ENCODE measurements around the gene RNF19B.
"Not testable (repeated sequence)": the region's sequence is repeated elsewhere in the genome, so short reads cannot be mapped to it uniquely, and the experiment has no call there.

The RNF19B gene

GRCh38 chr1:32980080-32980479, 15.5 kb upstream of the RNF19B start:
- H3K36me3 ChIP-seq (ENCODE audit: insufficient read depth, low read length), result no peaks in the 10 kb centered on the region
- no peaks in the 10 kb centered on the region for H4K20me1 ChIP-seq (ENCODE audit: insufficient read depth, low read length)
- DNase-seq (no peak), ATAC-seq (ENCODE audit: insufficient read depth, low read depth) (no peak)
- no peaks in the 10 kb centered on the region for H3K79me2 ChIP-seq (ENCODE audit: insufficient read depth, low read length)
- H2AFZ ChIP-seq (ENCODE audit: low read depth, low read length), result no peak overlapping the region
- no peaks in the 10 kb centered on the region for H3K4me1 ChIP-seq (ENCODE audit: insufficient read depth, low read length)
- H3K27me3 ChIP-seq (ENCODE audit: insufficient read depth, low read length, poor library complexity), result no peaks in the 10 kb centered on the region
- H3K27ac ChIP-seq (ENCODE audit: low read length), result no peak overlapping the region
- H3K9ac ChIP-seq (ENCODE audit: low read depth, low read length), result no peak overlapping the region
- no peak for TF ChIP-seq EZH2 (IDR thresholded peaks at IDR 0.05; ENCODE audit: borderline replicate concordance, low read depth, low read length, severe bottlenecking)
- TF ChIP-seq CTCF (IDR thresholded peaks at IDR 0.05; ENCODE audit: borderline replicate concordance, extremely low read depth, low read length, poor library complexity, severe bottlenecking), result no peak
- no peak overlapping the region for H3K4me2 ChIP-seq (ENCODE audit: insufficient read depth, low read length)
- H3K9me3 ChIP-seq (ENCODE audit: insufficient read depth, low read length, severe bottlenecking), result no peaks in the 10 kb centered on the region
- no peak overlapping the region for H3K4me3 ChIP-seq (ENCODE audit: low read depth in 1 of 2, low read length in 2 of 2)

GRCh38 chr1:32978854-32979253, 14.2 kb upstream of the RNF19B start:
- Histone ChIP-seq H2AFZ (ENCODE audit: low read depth, low read length) (no peak overlapping the region), H3K4me1 (ENCODE audit: insufficient read depth, low read length) (no peaks in the 10 kb centered on the region), H3K27ac (ENCODE audit: low read length) (no peak overlapping the region), H3K36me3 (ENCODE audit: insufficient read depth, low read length) (no peaks in the 10 kb centered on the region), H3K4me3 (ENCODE audit: low read depth in 1 of 2, low read length in 2 of 2) (no peak overlapping the region), H3K9me3 (ENCODE audit: insufficient read depth, low read length, severe bottlenecking) (no peaks in the 10 kb centered on the region), H3K9ac (ENCODE audit: low read depth, low read length) (no peak overlapping the region), H3K4me2 (ENCODE audit: insufficient read depth, low read length) (no peak overlapping the region), H4K20me1 (ENCODE audit: insufficient read depth, low read length) (no peaks in the 10 kb centered on the region), H3K27me3 (ENCODE audit: insufficient read depth, low read length, poor library complexity) (no peaks in the 10 kb centered on the region), H3K79me2 (ENCODE audit: insufficient read depth, low read length) (no peaks in the 10 kb centered on the region)
- ATAC-seq (ENCODE audit: insufficient read depth, low read depth), result no peak
- TF ChIP-seq EZH2 (IDR thresholded peaks at IDR 0.05; ENCODE audit: borderline replicate concordance, low read depth, low read length, severe bottlenecking) (no peak), CTCF (IDR thresholded peaks at IDR 0.05; ENCODE audit: borderline replicate concordance, extremely low read depth, low read length, poor library complexity, severe bottlenecking) (no peak)
- no peak for DNase-seq

GRCh38 chr1:32977546-32978087, 13.0 kb upstream of the RNF19B start:
- no peaks in the 10 kb centered on the region for H3K4me1 ChIP-seq (ENCODE audit: insufficient read depth, low read length)
- no peak overlapping the region for H2AFZ ChIP-seq (ENCODE audit: low read depth, low read length)
- no peak overlapping the region for H3K9ac ChIP-seq (ENCODE audit: low read depth, low read length)
- H4K20me1 ChIP-seq (ENCODE audit: insufficient read depth, low read length), result no peaks in the 10 kb centered on the region
- no peak for ATAC-seq (ENCODE audit: insufficient read depth, low read depth)
- DNase-seq, result no peak
- no peaks in the 10 kb centered on the region for H3K36me3 ChIP-seq (ENCODE audit: insufficient read depth, low read length)
- H3K4me3 ChIP-seq (ENCODE audit: low read depth in 1 of 2, low read length in 2 of 2), result no peak overlapping the region
- TF ChIP-seq EZH2 (IDR thresholded peaks at IDR 0.05; ENCODE audit: borderline replicate concordance, low read depth, low read length, severe bottlenecking) (no peak), CTCF (IDR thresholded peaks at IDR 0.05; ENCODE audit: borderline replicate concordance, extremely low read depth, low read length, poor library complexity, severe bottlenecking) (no peak)
- H3K27ac ChIP-seq (ENCODE audit: low read length), result no peak overlapping the region
- no peak overlapping the region for H3K4me2 ChIP-seq (ENCODE audit: insufficient read depth, low read length)
- H3K27me3 ChIP-seq (ENCODE audit: insufficient read depth, low read length, poor library complexity), result no peaks in the 10 kb centered on the region
- no peaks in the 10 kb centered on the region for H3K9me3 ChIP-seq (ENCODE audit: insufficient read depth, low read length, severe bottlenecking)
- H3K79me2 ChIP-seq (ENCODE audit: insufficient read depth, low read length), result no peaks in the 10 kb centered on the region

GRCh38 chr1:32975055-32975454, 10.4 kb upstream of the RNF19B start:
- H2AFZ ChIP-seq (ENCODE audit: low read depth, low read length); DNase-seq; H3K4me1 ChIP-seq (ENCODE audit: insufficient read depth, low read length); H3K4me3 ChIP-seq (ENCODE audit: low read depth in 1 of 2, low read length in 2 of 2); H4K20me1 ChIP-seq (ENCODE audit: insufficient read depth, low read length); ATAC-seq (ENCODE audit: insufficient read depth, low read depth); H3K9ac ChIP-seq (ENCODE audit: low read depth, low read length); H3K27ac ChIP-seq (ENCODE audit: low read length); H3K36me3 ChIP-seq (ENCODE audit: insufficient read depth, low read length); H3K9me3 ChIP-seq (ENCODE audit: insufficient read depth, low read length, severe bottlenecking); H3K4me2 ChIP-seq (ENCODE audit: insufficient read depth, low read length); H3K27me3 ChIP-seq (ENCODE audit: insufficient read depth, low read length, poor library complexity); H3K79me2 ChIP-seq (ENCODE audit: insufficient read depth, low read length): not testable (repeated sequence)

- not testable (repeated sequence) for H4K20me1 ChIP-seq (ENCODE audit: insufficient read depth, low read length); H3K9me3 ChIP-seq (ENCODE audit: insufficient read depth, low read length, severe bottlenecking); H3K36me3 ChIP-seq (ENCODE audit: insufficient read depth, low read length); DNase-seq; H3K9ac ChIP-seq (ENCODE audit: low read depth, low read length); H3K4me2 ChIP-seq (ENCODE audit: insufficient read depth, low read length); ATAC-seq (ENCODE audit: insufficient read depth, low read depth); H3K79me2 ChIP-seq (ENCODE audit: insufficient read depth, low read length); H2AFZ ChIP-seq (ENCODE audit: low read depth, low read length); H3K27me3 ChIP-seq (ENCODE audit: insufficient read depth, low read length, poor library complexity); H3K27ac ChIP-seq (ENCODE audit: low read length); H3K4me1 ChIP-seq (ENCODE audit: insufficient read depth, low read length); H3K4me3 ChIP-seq (ENCODE audit: low read depth in 1 of 2, low read length in 2 of 2)
Measured at GRCh38 chr1:32973458-32973857, 8.8 kb upstream of the RNF19B start.
